Spleen (tissue), 7 donors: ENCODE results near the gene NBL1.

ENCODE experiments used
- POLR2A ChIP-seq, 3 donors: fragments of 450-650 bp; IDR thresholded peaks; one replicate each; pipeline ENCODE4 v1.5.1; 2017; ENCODE audit warnings: antibody characterized with exemption in 3 of 3, mild to moderate bottlenecking in 1 of 3
- POLR2AphosphoS5 ChIP-seq, 3 donors: sonication (generic); formaldehyde crosslinking; IDR thresholded peaks; one replicate each; pipeline ENCODE4 v1.5.1; 2017; ENCODE audit warnings: antibody characterized with exemption in 3 of 3
- TF ChIP-seq, protein P1 (sequence below), 11 experiments: fragments of 200-600 bp in 7 of 11; fragments of 450-650 bp in 4 of 11; sonication (generic) in 4 of 11; IDR thresholded peaks in 8 of 11; conservative IDR thresholded peaks in 3 of 11; 1 replicate in 7 of 11; 2 replicates in 4 of 11; pipeline versions ENCODE4 v1.4.0 to v1.8.0; 2016 to 2021; ENCODE audit warnings: antibody characterized with exemption in 11 of 11, inconsistent platforms in 4 of 11, mild to moderate bottlenecking in 1 of 11
- donor health status: DM: no; HTN: no; CAD: no; lungs with moderate emphysema.
- donor health status: DM: no; HTN: no; CAD: no.
- donor health status: DM: no; HTN: no; CAD: no.

DNA sequence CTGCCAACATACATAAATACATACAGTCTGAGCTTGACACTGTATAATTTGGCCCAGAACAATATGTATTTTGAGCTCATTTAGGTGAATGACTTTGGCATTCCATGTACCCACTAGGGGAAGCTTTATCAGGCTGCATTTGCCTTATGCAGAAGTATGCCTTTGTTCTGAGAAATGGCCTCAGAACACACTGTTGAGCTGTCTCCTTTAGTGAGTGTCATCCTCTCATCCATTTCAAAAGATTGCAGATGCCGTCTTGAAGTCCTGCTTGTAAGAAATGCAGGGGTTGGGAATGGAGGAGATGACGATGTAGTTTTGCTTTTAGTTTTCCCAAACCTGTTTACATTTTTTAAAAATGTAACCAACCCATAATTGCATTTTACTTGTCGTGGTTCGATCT is 14.8 kb upstream of the NBL1 start:
- TF ChIP-seq POLR2A (IDR thresholded peaks at IDR 0.05): no peak
- no peak for TF ChIP-seq POLR2AphosphoS5 (IDR thresholded peaks at IDR 0.05)
- TF ChIP-seq, protein P1, sequence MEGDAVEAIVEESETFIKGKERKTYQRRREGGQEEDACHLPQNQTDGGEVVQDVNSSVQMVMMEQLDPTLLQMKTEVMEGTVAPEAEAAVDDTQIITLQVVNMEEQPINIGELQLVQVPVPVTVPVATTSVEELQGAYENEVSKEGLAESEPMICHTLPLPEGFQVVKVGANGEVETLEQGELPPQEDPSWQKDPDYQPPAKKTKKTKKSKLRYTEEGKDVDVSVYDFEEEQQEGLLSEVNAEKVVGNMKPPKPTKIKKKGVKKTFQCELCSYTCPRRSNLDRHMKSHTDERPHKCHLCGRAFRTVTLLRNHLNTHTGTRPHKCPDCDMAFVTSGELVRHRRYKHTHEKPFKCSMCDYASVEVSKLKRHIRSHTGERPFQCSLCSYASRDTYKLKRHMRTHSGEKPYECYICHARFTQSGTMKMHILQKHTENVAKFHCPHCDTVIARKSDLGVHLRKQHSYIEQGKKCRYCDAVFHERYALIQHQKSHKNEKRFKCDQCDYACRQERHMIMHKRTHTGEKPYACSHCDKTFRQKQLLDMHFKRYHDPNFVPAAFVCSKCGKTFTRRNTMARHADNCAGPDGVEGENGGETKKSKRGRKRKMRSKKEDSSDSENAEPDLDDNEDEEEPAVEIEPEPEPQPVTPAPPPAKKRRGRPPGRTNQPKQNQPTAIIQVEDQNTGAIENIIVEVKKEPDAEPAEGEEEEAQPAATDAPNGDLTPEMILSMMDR (IDR thresholded peaks at IDR 0.05 in 8 of 11, conservative IDR thresholded peaks at IDR 0.05 in 3 of 11): no peak
